Stomach smooth muscle (tissue), 2 donors: ENCODE results near the gene OR10X1.

Experiments used
- H3K27ac ChIP-seq: one replicate; pipeline ENCODE4 v1.7.0; 2013; ENCODE audit warnings: mild to moderate bottlenecking, low read length, inconsistent platforms
- H3K27me3 ChIP-seq, 2 donors: one replicate each; pipeline ENCODE4 v1.7.0; 2013; ENCODE audit warnings: low read length in 2 of 2; ENCODE audit not compliant: insufficient read depth in 2 of 2, control insufficient read depth in 1 of 2
- H3K36me3 ChIP-seq, 2 donors: one replicate each; pipeline ENCODE4 v1.7.0; 2013; ENCODE audit warnings: low read length in 2 of 2; ENCODE audit not compliant: control insufficient read depth in 2 of 2, insufficient read depth in 2 of 2
- H3K4me1 ChIP-seq: one replicate; pipeline ENCODE4 v1.7.0; 2013; ENCODE audit warnings: low read length; ENCODE audit not compliant: control insufficient read depth, insufficient read depth
- H3K4me3 ChIP-seq, 2 donors: one replicate each; pipeline ENCODE4 v1.7.0; 2013; ENCODE audit warnings: low read length in 2 of 2
- H3K9ac ChIP-seq, 2 donors: one replicate each; pipeline ENCODE4 v1.7.0; 2013; ENCODE audit warnings: low read length in 2 of 2, mild to moderate bottlenecking in 1 of 2
- H3K9me3 ChIP-seq, 2 donors: one replicate each; pipeline ENCODE4 v1.7.0; 2013; ENCODE audit warnings: low read length in 2 of 2; ENCODE audit not compliant: control insufficient read depth in 2 of 2
- donor health status: healthy.
- donor health status: Pancreatic carcinoma.

OR10X1 gene

GRCh38 chr1:158579733-158580132 is at the start of gene OR10X1:
Gene OR10X1 (minus strand): TSS chr1:158579899. CDS start chr1:158579899, 0 bp downstream.
- no peak within 1 kb of the TSS for H3K27ac ChIP-seq
- H3K9me3 ChIP-seq, result no peaks in the 10 kb centered on the region
- H3K4me1 ChIP-seq, result no peaks in the 10 kb centered on the region
- H3K4me3 ChIP-seq, result no peak within 1 kb of the TSS
- no peak within 1 kb of the TSS for H3K9ac ChIP-seq
- no peaks in the 10 kb centered on the region for H3K36me3 ChIP-seq
- no peaks in the 10 kb centered on the region for H3K27me3 ChIP-seq

GRCh38 chr1:158613764-158614163 is 34.1 kb upstream of the OR10X1 start:
- Histone ChIP-seq H3K9ac (no peak overlapping the region), H3K36me3 (no peaks in the 10 kb centered on the region), H3K27me3 (no peaks in the 10 kb centered on the region), H3K4me1 (no peaks in the 10 kb centered on the region), H3K9me3 (no peaks in the 10 kb centered on the region), H3K4me3 (no peak overlapping the region), H3K27ac (no peak overlapping the region)

GRCh38 chr1:158611916-158612315 is 32.2 kb upstream of the OR10X1 start:
- H3K36me3 ChIP-seq, result no peaks in the 10 kb centered on the region
- no peaks in the 10 kb centered on the region for H3K9me3 ChIP-seq
- no peak overlapping the region for H3K27ac ChIP-seq
- no peaks in the 10 kb centered on the region for H3K27me3 ChIP-seq
- H3K4me3 ChIP-seq, result no peak overlapping the region
- H3K4me1 ChIP-seq, result no peaks in the 10 kb centered on the region
- no peak overlapping the region for H3K9ac ChIP-seq

GRCh38 chr1:158607296-158607695 is 27.6 kb upstream of the OR10X1 start:
- Histone ChIP-seq H3K36me3 (no peaks in the 10 kb centered on the region), H3K4me1 (no peaks in the 10 kb centered on the region), H3K9me3 (no peaks in the 10 kb centered on the region), H3K4me3 (no peak overlapping the region), H3K27ac (no peak overlapping the region), H3K9ac (no peak overlapping the region), H3K27me3 (no peaks in the 10 kb centered on the region)

- no peak within 1 kb of the TSS for H3K9ac ChIP-seq
- no peak within 1 kb of the TSS for H3K27ac ChIP-seq
- no peaks in the 10 kb centered on the region for H3K27me3 ChIP-seq
- no peaks in the 10 kb centered on the region for H3K36me3 ChIP-seq
- no peaks in the 10 kb centered on the region for H3K4me1 ChIP-seq
- no peaks in the 10 kb centered on the region for H3K9me3 ChIP-seq
- H3K4me3 ChIP-seq, result no peak within 1 kb of the TSS
These were observed 25.3 kb upstream of the OR10X1 start, which contains the start of gene OR10Z1 for GRCh38 chr1:158604968-158605367. Gene OR10Z1 (plus strand): TSS chr1:158605268. CDS start chr1:158606439, 1,171 bp downstream.

- H3K27me3 ChIP-seq, result no peaks in the 10 kb centered on the region
- peaks cover 6 to 7% of the 10 kb centered on the region in 2 donors for H3K9me3 ChIP-seq
- H3K27ac ChIP-seq, result no peak overlapping the region
- no peaks in the 10 kb centered on the region for H3K4me1 ChIP-seq
- H3K4me3 ChIP-seq, result no peak overlapping the region
- H3K9ac ChIP-seq, result no peak overlapping the region
- no peaks in the 10 kb centered on the region for H3K36me3 ChIP-seq
These were observed 21.0 kb upstream of the OR10X1 start for GRCh38 chr1:158600735-158601134.

- Histone ChIP-seq H3K36me3 (no peaks in the 10 kb centered on the region), H3K27me3 (no peaks in the 10 kb centered on the region), H3K9me3 (no peaks in the 10 kb centered on the region), H3K4me3 (no peak overlapping the region), H3K9ac (no peak overlapping the region), H3K4me1 (no peaks in the 10 kb centered on the region), H3K27ac (no peak overlapping the region)
These were observed 7.2 kb upstream of the OR10X1 start for GRCh38 chr1:158586942-158587341.

- Histone ChIP-seq H3K9me3 (no peaks in the 10 kb centered on the region), H3K27me3 (no peaks in the 10 kb centered on the region), H3K9ac (no peak overlapping the region), H3K4me1 (no peaks in the 10 kb centered on the region), H3K27ac (no peak overlapping the region), H3K4me3 (no peak overlapping the region), H3K36me3 (no peaks in the 10 kb centered on the region)
These were observed 4.3 kb upstream of the OR10X1 start for GRCh38 chr1:158583962-158584361.

GRCh38 chr1:158577561-158577960 is 2.1 kb downstream of the OR10X1 start:
- Histone ChIP-seq H3K9me3 (no peaks in the 10 kb centered on the region), H3K9ac (no peak overlapping the region), H3K27ac (no peak overlapping the region), H3K4me3 (no peak overlapping the region), H3K36me3 (no peaks in the 10 kb centered on the region), H3K27me3 (no peaks in the 10 kb centered on the region), H3K4me1 (no peaks in the 10 kb centered on the region)

- Histone ChIP-seq H3K9ac (no peak overlapping the region), H3K4me1 (no peaks in the 10 kb centered on the region), H3K9me3 (peaks cover 0 to 2% of the 10 kb centered on the region in 2 donors), H3K27ac (no peak overlapping the region), H3K27me3 (no peaks in the 10 kb centered on the region), H3K36me3 (no peaks in the 10 kb centered on the region), H3K4me3 (no peak overlapping the region)
These were observed 7.5 kb downstream of the OR10X1 start for GRCh38 chr1:158572226-158572625.

GRCh38 chr1:158570480-158570879 is 9.2 kb downstream of the OR10X1 start, which contains the start of gene OR6P1:
Gene OR6P1 (minus strand): TSS chr1:158570580. CDS start chr1:158563604, 6,976 bp downstream.
- Histone ChIP-seq H3K36me3 (no peaks in the 10 kb centered on the region), H3K4me1 (no peaks in the 10 kb centered on the region), H3K9ac (no peak within 1 kb of the TSS), H3K4me3 (no peak within 1 kb of the TSS), H3K27ac (no peak within 1 kb of the TSS), H3K27me3 (no peaks in the 10 kb centered on the region), H3K9me3 (peaks cover 0 to 2% of the 10 kb centered on the region in 2 donors)
